K562 (cell line): ENCODE measurements around the gene PTPRE. TPM values are rescaled to one million over a fixed set of nuclear protein-coding genes. Genes with fewer than 3 reads are reported as not detected.

Experiments used
- ATAC-seq: fragments of 200-7000 bp; cut with Tn5 transposase; 3 replicates; pipeline ENCODE4 v1.9.1; 2020; ENCODE audit warnings: moderate library complexity
- BruUV-seq: library from RNA; stranded (reverse); fragments of 400-500 nt; replicated peaks from 2 replicates; lab custom pipeline; 2021; lab: Mats Ljungman, UMichigan
- CTCF ChIA-PET: fragments of 300-600 bp; formaldehyde crosslinking; extraction: SDS; loops from one replicate; lab custom pipeline; 2021; ENCODE audit warnings: low intra/inter-chr PET ratio; lab: Yijun Ruan, JAX
- POLR2A ChIA-PET: fragments of 300-600, 350-650 bp; sonication (Branson Sonifier 250); formaldehyde crosslinking; extraction: SDS; loops from one replicate; lab custom pipeline; 2021; ENCODE audit warnings: antibody characterized with exemption, inconsistent platforms; lab: Yijun Ruan, JAX
- DNase-seq, 4 experiments: peaks; one replicate each; pipeline versions ENCODE4 v3.0.0 to v3.0.0-alpha.2; 2011 to 2018; ENCODE audit warnings: low spot score in 3 of 4, mixed read lengths in 3 of 4; ENCODE audit errors: extremely low read depth in 1 of 4
- FAIRE-seq: peaks from 2 replicates; lab custom pipeline; 2011; peaks lifted over from hg19 to GRCh38; lab: Jason Lieb, UNC
- H2AFZ ChIP-seq: 2 replicates; pipeline ENCODE4 v1.6.0; 2011; ENCODE audit warnings: low read depth, low read length, control low read depth, inconsistent platforms
- H3K27ac ChIP-seq: fragments of 200-600 bp; 3 replicates; pipeline ENCODE4 v1.8.0; 2011; ENCODE audit warnings: low read depth, mild to moderate bottlenecking, control low read depth, inconsistent platforms, low read length, moderate library complexity, mixed read lengths; ENCODE audit errors: extremely low read depth
- H3K27me3 ChIP-seq, 2 experiments: fragments of 300-600 bp in 1 of 2; 2 replicates in 1 of 2; 3 replicates in 1 of 2; pipeline versions ENCODE4 v1.6.0 to v1.8.0; 2011; ENCODE audit warnings: inconsistent platforms in 2 of 2, low read length in 2 of 2, mild to moderate bottlenecking in 1 of 2, mixed read lengths in 1 of 2, moderate library complexity in 1 of 2; ENCODE audit not compliant: control insufficient read depth in 2 of 2, insufficient read depth in 2 of 2
- H3K36me3 ChIP-seq: fragments of 300-600 bp; 3 replicates; pipeline ENCODE4 v1.8.0; 2011; ENCODE audit warnings: mild to moderate bottlenecking, low read length, inconsistent platforms; ENCODE audit not compliant: control insufficient read depth, insufficient read depth
- H3K4me1 ChIP-seq, 2 experiments: fragments of 200-600 bp in 1 of 2; replicated peaks in 1 of 2; 2 replicates in 1 of 2; 3 replicates in 1 of 2; pipeline versions ENCODE4 v1.5.1 to v1.8.0; 2011; ENCODE audit warnings: inconsistent platforms in 2 of 2, low read length in 2 of 2, mild to moderate bottlenecking in 1 of 2, mixed read lengths in 1 of 2, moderate library complexity in 1 of 2; ENCODE audit not compliant: control insufficient read depth in 2 of 2, insufficient read depth in 2 of 2
- H3K4me2 ChIP-seq: 2 replicates; pipeline ENCODE4 v1.6.1; 2011; ENCODE audit warnings: low read length, control low read depth, inconsistent platforms, mixed read lengths; ENCODE audit not compliant: insufficient read depth
- H3K4me3 ChIP-seq: fragments of 200-600 bp; sonication (generic), shearing (Covaris generic); 2 replicates; pipeline ENCODE4 v1.5.1; 2016; ENCODE audit warnings: control low read depth, inconsistent platforms
- H3K79me2 ChIP-seq: fragments of 200-600 bp; 3 replicates; pipeline ENCODE4 v1.8.0; 2011; ENCODE audit warnings: low read length, inconsistent platforms; ENCODE audit not compliant: control insufficient read depth, insufficient read depth
- H3K9ac ChIP-seq, 2 experiments: 2 replicates each; pipeline versions ENCODE4 v1.6.0 to v1.6.1; 2011; ENCODE audit warnings: low read depth in 2 of 2, low read length in 2 of 2, control low read depth in 1 of 2, inconsistent platforms in 1 of 2, mild to moderate bottlenecking in 1 of 2, mixed read lengths in 1 of 2; ENCODE audit not compliant: insufficient read depth in 1 of 2
- H3K9me1 ChIP-seq: one replicate; pipeline ENCODE4 v1.6.0; 2011; ENCODE audit warnings: inconsistent platforms, mild to moderate bottlenecking, low read length, moderate library complexity; ENCODE audit not compliant: control insufficient read depth, insufficient read depth
- H3K9me3 ChIP-seq: replicated peaks from 2 replicates; pipeline ENCODE4 v1.5.1; 2011; ENCODE audit warnings: low read depth, low read length, inconsistent platforms; ENCODE audit not compliant: control insufficient read depth, insufficient read depth
- H4K20me1 ChIP-seq: replicated peaks from 2 replicates; pipeline ENCODE4 v1.6.1; 2011; ENCODE audit warnings: low read length, inconsistent platforms, mixed read lengths; ENCODE audit not compliant: control insufficient read depth, insufficient read depth
- ADNP ChIP-seq: fragments of 200-800 bp; sonication (Bioruptor generic); IDR thresholded peaks from 2 replicates; pipeline ENCODE4 v1.6.1; 2016; ENCODE audit warnings: missing genetic modification characterization, missing compliant biosample characterization
- CREM ChIP-seq: IDR thresholded peaks from 2 replicates; pipeline ENCODE4 v1.6.1; 2014; ENCODE audit warnings: antibody characterized with exemption, low read depth
- IRF2 ChIP-seq: sonication (generic); formaldehyde crosslinking; IDR thresholded peaks from 2 replicates; pipeline ENCODE4 v1.8.1; 2022; ENCODE audit warnings: mild to moderate bottlenecking, missing genetic modification reagents
- LCOR ChIP-seq: sonication (generic); formaldehyde crosslinking; IDR thresholded peaks from 2 replicates; pipeline ENCODE4 v1.8.0; 2022; ENCODE audit warnings: mild to moderate bottlenecking, missing genetic modification reagents
- RBM22 ChIP-seq: fragments of 200-400 bp; formaldehyde crosslinking; IDR thresholded peaks from 2 replicates; pipeline ENCODE4 v1.6.1; 2018; ENCODE audit warnings: low read length, low read depth; ENCODE audit not compliant: poor library complexity, severe bottlenecking
- SLC30A9 ChIP-seq: fragments of 250-450 bp; sonication (Bioruptor Pico); IDR thresholded peaks from 2 replicates; pipeline ENCODE4 v1.8.0; 2022; ENCODE audit warnings: mild to moderate bottlenecking, moderate library complexity
- SRSF7 ChIP-seq: fragments of 200-400 bp; formaldehyde crosslinking; optimal IDR thresholded peaks from 2 replicates; pipeline ENCODE3; 2017; ENCODE audit warnings: mild to moderate bottlenecking, low read depth, low read length
- SUPT5H ChIP-seq: fragments of 450-650 bp; IDR thresholded peaks from 2 replicates; pipeline ENCODE4 v1.6.1; 2016
- TCFL5 ChIP-seq: fragments of 250-450 bp; sonication (Bioruptor Pico); conservative IDR thresholded peaks from 2 replicates; pipeline ENCODE4 v1.6.1; 2021; ENCODE audit warnings: mild to moderate bottlenecking, moderate library complexity, matching md5 sums
- ZBTB11 ChIP-seq, 3 experiments: fragments of 200-800 bp in 1 of 3; fragments of 250-450 bp in 1 of 3; fragments of 450-650 bp in 1 of 3; sonication (Bioruptor Pico) in 1 of 3; sonication (Bioruptor generic) in 1 of 3; formaldehyde crosslinking in 1 of 3; IDR thresholded peaks; 2 replicates each; pipeline versions ENCODE4 v1.6.1 to v1.8.0; 2016 to 2022; ENCODE audit warnings: mild to moderate bottlenecking in 2 of 3, missing genetic modification characterization in 2 of 3, missing compliant biosample characterization in 1 of 3, moderate library complexity in 1 of 3
- ZBTB9 ChIP-seq: fragments of 450-650 bp; formaldehyde crosslinking; IDR thresholded peaks from 2 replicates; pipeline ENCODE4 v1.4.0; 2020; ENCODE audit warnings: mild to moderate bottlenecking, moderate library complexity
- ZNF197 ChIP-seq: fragments of 200-800 bp; sonication (Bioruptor generic); IDR thresholded peaks from 2 replicates; pipeline ENCODE4 v1.6.1; 2016; ENCODE audit warnings: low read depth, missing genetic modification characterization, missing compliant biosample characterization
- ZNF347 ChIP-seq: fragments of 450-650 bp; formaldehyde crosslinking; IDR thresholded peaks from 2 replicates; pipeline ENCODE4 v1.4.0; 2020; ENCODE audit warnings: low read depth, mild to moderate bottlenecking, moderate library complexity
- ZNF764 ChIP-seq: fragments of 250-450 bp; sonication (Bioruptor Pico); IDR thresholded peaks from 2 replicates; pipeline ENCODE4 v1.4.0; 2020; ENCODE audit warnings: low read depth, mild to moderate bottlenecking, moderate library complexity
- ZNF766 ChIP-seq: fragments of 200-800 bp; sonication (Bioruptor generic); conservative IDR thresholded peaks from 2 replicates; pipeline ENCODE4 v1.6.1; 2016; ENCODE audit warnings: missing genetic modification characterization, missing compliant biosample characterization
- WGBS: fragments of 100-300 bp; shearing (Covaris generic); methylation state at CpG from one replicate; pipeline ENCODE4 v1.1.6; 2016; ENCODE audit warnings: low coverage, mixed read lengths; ENCODE audit not compliant: insufficient coverage; ENCODE audit errors: missing lambda C conversion rate; 5-methylcytosine and 5-hydroxymethylcytosine counted together
- in situ Hi-C: fragments of 300-500 bp; cut with MboI; formaldehyde crosslinking; loops from 4 replicates; pipeline ENCODE4 v1.15.0; 2018; ENCODE audit warnings: inconsistent platforms, mixed read lengths
- intact Hi-C: fragments of 100-400 bp; cut with micrococcal nuclease; formaldehyde crosslinking; loops from 2 replicates; pipeline ENCODE4 v1.14.2; 2022
- polyA plus RNA-seq, 8 experiments: library from polyadenylated mRNA; depleted of rRNA in 4 of 8; stranded (reverse) in 5 of 8; unstranded in 3 of 8; fragments of >200 nt; fragmentation: Nextera tagmentation in 2 of 8; fragmentation: Illumina TruSeq in 1 of 8; extraction: Ambion mirVana in 2 of 8; extraction: Trizol in 1 of 8; gene quantifications; 2 replicates each; pipeline versions ENCODE4 v1.2.1 to v1.2.3, GENCODE V29; 2011 to 2014; ENCODE audit warnings: inconsistent platforms in 1 of 8, missing spikeins in 1 of 8
- total RNA-seq, 7 experiments: library from RNA; depleted of rRNA in 6 of 7; stranded (reverse); fragments of >200 nt in 6 of 7; fragmentation: Illumina TruSeq in 2 of 7; extraction: Trizol in 2 of 7; gene quantifications; 2 replicates each; pipeline versions ENCODE4 v1.2.1 to v1.2.3, GENCODE V29; 2011 to 2021; ENCODE audit warnings: low replicate concordance in 1 of 7

PTPRE gene
- total and polyA plus RNA-seq, 9 of the 15 experiments (the other 6 are each of a cell fraction or from before 2014, with no cell fraction given): 0.01 to 0.13 (median 0.04) TPM; not detected in 4

GRCh38 chr10:128102480-128103228 is 195.8 kb downstream of the PTPRE start (continued):
- TF ChIP-seq TCFL5 (no peak), LCOR (CRISPR knock-in tag) (no peak)

DNA sequence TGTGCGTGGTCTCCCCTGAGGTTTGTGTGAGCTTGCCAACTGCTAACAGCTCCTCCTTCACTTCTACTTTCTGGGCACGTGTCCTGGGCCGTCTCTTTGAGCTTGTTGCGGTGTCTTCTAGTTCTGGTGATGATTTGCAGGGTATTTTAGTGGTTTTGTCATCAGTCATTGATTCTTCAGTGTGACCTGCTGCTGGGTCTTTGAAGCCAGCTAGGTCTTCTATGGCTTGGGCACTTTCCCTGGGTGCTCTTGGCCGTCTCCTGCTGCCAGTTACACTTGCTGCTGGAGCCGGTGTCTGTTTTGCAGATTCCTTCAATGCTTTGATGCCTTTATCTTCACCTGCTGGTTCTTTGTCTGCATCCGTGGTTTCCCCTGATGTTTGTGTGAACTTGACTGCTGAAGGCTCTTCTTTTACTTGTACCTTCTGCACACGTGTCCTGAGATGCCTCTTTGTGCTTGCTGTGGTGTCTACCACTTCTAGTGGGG is 196.4 kb downstream of the PTPRE start:
- Histone ChIP-seq H3K9ac (no peak overlapping the region), H3K27ac (no peak overlapping the region), H2AFZ (no peak overlapping the region), H3K27me3 (no peaks in the 10 kb centered on the region), H3K9me3 (no peaks in the 10 kb centered on the region), H3K9me1 (no peaks in the 10 kb centered on the region), H3K4me3 (no peak overlapping the region), H3K79me2 (no peaks in the 10 kb centered on the region; the same call in 2 of the 3 replicates), H3K4me2 (no peak overlapping the region), H4K20me1 (no peaks in the 10 kb centered on the region), H3K36me3 (peaks cover 100% of the 10 kb centered on the region), H3K4me1 (no peaks in the 10 kb centered on the region)
- DNase-seq (no peak), FAIRE-seq (no peak), ATAC-seq (no peak)
- no peak for TF ChIP-seq ZNF347
- no peak for TF ChIP-seq RBM22
- TF ChIP-seq ZNF764: no peak
- TF ChIP-seq ADNP (tag): no peak
- no peak for TF ChIP-seq SLC30A9
- no peak for TF ChIP-seq ZNF766 (CRISPR knock-in tag)
- no peak for TF ChIP-seq ZBTB9 (CRISPR knock-in tag)
- TF ChIP-seq ZBTB11 (CRISPR knock-in tag; IDR thresholded peaks at IDR 0.05): no peak
- no peak for TF ChIP-seq SRSF7
- no peak for TF ChIP-seq IRF2 (CRISPR knock-in tag)
- TF ChIP-seq ZNF197 (CRISPR knock-in tag): no peak
- TF ChIP-seq SUPT5H: no peak
- no peak for TF ChIP-seq CREM
- in situ Hi-C loops (no loop called here), intact Hi-C loops (no loop called here)
- no TSS peak for BruUV-seq
- ChIA-PET CTCF (no interaction called here), POLR2A (interaction anchor here (0.6 to 1.5 kb wide), 6 partner anchors 8 to 824 kb away, joined by 3 to 4 read pairs (median 3); no protein-coding TSS in a partner anchor)
- WGBS: 97% methylated on average over 5 of the region's 8 CpGs
